SK-N-SH treated with all-trans-retinoic acid at 6 μM for 48 hours (cell line): Measurements from ENCODE around the gene MAX.
"Not testable (repeated sequence)": the region's sequence is repeated elsewhere in the genome, so short reads cannot be mapped to it uniquely, and the experiment has no call there.

ENCODE experiments used
- ATAC-seq: fragments of 200-7000 bp; cut with Tn5 transposase; 3 replicates; pipeline ENCODE4 v1.9.1; 2020; ENCODE audit warnings: mild to moderate bottlenecking, moderate library complexity
- ARNTL ChIP-seq: fragments of 450-650 bp; formaldehyde crosslinking; IDR thresholded peaks from 2 replicates; pipeline ENCODE4 v1.5.0; 2020; ENCODE audit warnings: low read depth, mild to moderate bottlenecking, moderate library complexity, borderline replicate concordance
- BACH2 ChIP-seq: fragments of 250-450 bp; sonication (Bioruptor Pico); IDR thresholded peaks from 2 replicates; pipeline ENCODE4 v1.9.0; 2021; ENCODE audit warnings: mild to moderate bottlenecking, borderline replicate concordance
- CSDC2 ChIP-seq: fragments of 250-450 bp; sonication (Bioruptor Pico); IDR thresholded peaks from 2 replicates; pipeline ENCODE4 v1.5.0; 2020; ENCODE audit warnings: mild to moderate bottlenecking, moderate library complexity
- ESRRG ChIP-seq: fragments of 250-450 bp; sonication (Bioruptor Pico); IDR thresholded peaks from 2 replicates; pipeline ENCODE4 v1.6.1; 2021; ENCODE audit warnings: mild to moderate bottlenecking
- GLIS3 ChIP-seq: fragments of 250-450 bp; sonication (Bioruptor Pico); IDR thresholded peaks from 2 replicates; pipeline ENCODE4 v1.5.0; 2020; ENCODE audit warnings: mild to moderate bottlenecking, moderate library complexity
- ISL1 ChIP-seq: fragments of 250-450 bp; sonication (Bioruptor Pico); IDR thresholded peaks from 2 replicates; pipeline ENCODE4 v2.1.2; 2022; ENCODE audit warnings: mild to moderate bottlenecking, moderate library complexity
- OSR1 ChIP-seq: fragments of 250-450 bp; sonication (Bioruptor Pico); IDR thresholded peaks from 2 replicates; pipeline ENCODE4 v1.8.0; 2022; ENCODE audit warnings: moderate library complexity, mild to moderate bottlenecking, inconsistent platforms
- PATZ1 ChIP-seq: fragments of 250-450 bp; sonication (Bioruptor Pico); IDR thresholded peaks from 2 replicates; pipeline ENCODE4 v1.8.0; 2020; ENCODE audit warnings: mild to moderate bottlenecking, moderate library complexity, borderline replicate concordance
- PPARA ChIP-seq: fragments of 250-450 bp; sonication (Bioruptor Pico); IDR thresholded peaks from 2 replicates; pipeline ENCODE4 v1.5.0; 2020; ENCODE audit warnings: mild to moderate bottlenecking, borderline replicate concordance
- RARB ChIP-seq: fragments of 250-450 bp; sonication (Bioruptor Pico); IDR thresholded peaks from 2 replicates; pipeline ENCODE4 v1.8.0; 2021; ENCODE audit warnings: mild to moderate bottlenecking, moderate library complexity
- TCF4 ChIP-seq: fragments of 250-450 bp; sonication (Bioruptor Pico); IDR thresholded peaks from 2 replicates; pipeline ENCODE4 v1.8.0; 2021; ENCODE audit warnings: mild to moderate bottlenecking, moderate library complexity, borderline replicate concordance
- TOX ChIP-seq: fragments of 250-450 bp; sonication (Bioruptor Pico); IDR thresholded peaks from 2 replicates; pipeline ENCODE4 v1.8.0; 2021; ENCODE audit warnings: mild to moderate bottlenecking, moderate library complexity, borderline replicate concordance
- TSHZ2 ChIP-seq: fragments of 250-450 bp; sonication (Bioruptor Pico); IDR thresholded peaks from 2 replicates; pipeline ENCODE4 v1.5.0; 2020; ENCODE audit warnings: mild to moderate bottlenecking, moderate library complexity
- ZC3H10 ChIP-seq: fragments of 250-450 bp; sonication (Bioruptor Pico); IDR thresholded peaks from 2 replicates; pipeline ENCODE4 v1.5.1; 2021; ENCODE audit warnings: mild to moderate bottlenecking, moderate library complexity
- ZNF565 ChIP-seq: fragments of 450-650 bp; formaldehyde crosslinking; conservative IDR thresholded peaks from 2 replicates; pipeline ENCODE4 v1.5.0; 2020; ENCODE audit warnings: low read depth, mild to moderate bottlenecking, moderate library complexity
- ZNF70 ChIP-seq: fragments of 450-650 bp; formaldehyde crosslinking; IDR thresholded peaks from 2 replicates; pipeline ENCODE4 v1.5.0; 2020; ENCODE audit warnings: mild to moderate bottlenecking, moderate library complexity
- ZNF8 ChIP-seq: fragments of 450-650 bp; formaldehyde crosslinking; IDR thresholded peaks from 2 replicates; pipeline ENCODE4 v1.5.0; 2020; ENCODE audit warnings: mild to moderate bottlenecking, moderate library complexity
- TF ChIP-seq, protein P1 (sequence below): fragments of 250-450 bp; sonication (Bioruptor Pico); IDR thresholded peaks from 2 replicates; pipeline ENCODE4 v1.5.1; 2020; ENCODE audit warnings: low read depth, mild to moderate bottlenecking, moderate library complexity
- TF ChIP-seq, protein P2 (sequence below): fragments of 250-450 bp; sonication (Bioruptor Pico); IDR thresholded peaks from 2 replicates; pipeline ENCODE4 v1.5.1; 2021; ENCODE audit warnings: mild to moderate bottlenecking, moderate library complexity

The MAX gene

GRCh38 chr14:65092349-65092748 lies 10.0 kb downstream of the MAX start (continued):
- TF ChIP-seq TSHZ2 (CRISPR knock-in tag) (no peak), ISL1 (CRISPR knock-in tag) (no peak), GLIS3 (CRISPR knock-in tag) (no peak), OSR1 (CRISPR knock-in tag) (no peak)

DNA sequence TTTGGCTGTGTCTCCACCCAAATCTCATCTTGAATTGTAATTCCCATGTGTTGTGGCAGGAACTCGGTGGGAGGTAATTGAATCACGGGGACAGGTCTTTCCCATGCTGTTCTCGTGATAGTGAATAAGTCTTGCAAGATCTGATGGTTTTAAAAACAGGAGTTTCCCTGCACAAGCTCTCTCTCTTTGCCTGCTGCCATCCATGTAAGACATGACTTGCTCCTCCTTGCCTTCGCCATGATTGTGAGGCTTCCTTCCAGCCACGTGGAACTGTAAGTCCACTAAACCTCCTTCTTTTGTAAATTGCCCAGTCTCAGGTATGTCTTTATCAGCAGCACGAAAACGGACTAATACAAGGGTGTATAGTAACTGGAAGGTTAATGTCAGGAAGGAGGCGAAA lies 14.5 kb downstream of the MAX start:
- ATAC-seq: not testable (repeated sequence)

GRCh38 chr14:65086686-65087085 lies 15.6 kb downstream of the MAX start:
- ATAC-seq: not testable (repeated sequence)

DNA sequence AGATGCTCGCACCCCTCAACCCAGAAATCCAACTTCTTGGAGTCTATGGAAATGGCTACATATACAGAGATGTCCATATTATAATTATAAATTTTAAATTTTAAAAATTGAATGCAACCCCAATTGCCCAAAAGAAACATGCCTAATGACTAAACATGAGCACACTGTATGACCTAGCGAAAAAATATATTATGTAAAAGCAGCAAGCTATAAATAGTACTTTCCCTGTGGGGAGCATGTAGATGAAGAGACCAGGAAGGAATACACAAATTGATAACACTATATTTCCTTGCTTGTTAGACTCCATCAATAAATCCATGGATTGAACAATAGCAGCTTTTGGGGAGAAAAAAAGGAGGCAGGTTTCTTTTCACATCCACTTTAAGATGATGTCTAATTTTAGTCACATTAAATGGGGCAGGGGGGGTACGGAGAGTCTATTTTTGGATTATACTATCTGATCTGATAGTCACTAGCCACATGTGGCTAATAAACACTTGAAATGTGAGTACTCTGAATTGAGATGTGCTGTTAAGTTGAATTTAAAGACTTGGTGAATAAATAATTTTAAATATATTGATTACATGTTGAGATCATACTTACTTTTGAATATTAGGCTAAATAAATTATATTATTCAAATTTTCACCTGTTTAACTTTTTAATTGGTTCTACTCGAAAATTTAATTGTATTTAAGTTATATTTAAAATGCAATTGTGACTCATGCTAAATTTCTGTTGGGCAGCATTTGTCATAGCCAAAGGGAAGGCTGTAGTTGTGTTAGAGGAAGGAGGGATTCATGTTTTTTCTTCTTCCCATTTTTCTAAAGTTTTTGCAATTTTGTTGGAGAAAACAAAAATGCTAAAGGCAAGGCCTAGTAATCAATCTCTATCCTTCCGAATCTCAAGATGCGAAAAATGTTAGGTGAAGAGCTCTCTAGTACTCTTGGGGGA lies 17.5 kb downstream of the MAX start:
- TF ChIP-seq CSDC2 (CRISPR knock-in tag): no peak
- TF ChIP-seq ZC3H10 (CRISPR knock-in tag): no peak
- TF ChIP-seq ESRRG (CRISPR knock-in tag): no peak
- TF ChIP-seq ISL1 (CRISPR knock-in tag): no peak
- TF ChIP-seq ARNTL (CRISPR knock-in tag): no peak
- TF ChIP-seq RARB (CRISPR knock-in tag): no peak
- TF ChIP-seq TOX (CRISPR knock-in tag): no peak
- TF ChIP-seq PATZ1 (CRISPR knock-in tag): no peak
- TF ChIP-seq, protein P1, sequence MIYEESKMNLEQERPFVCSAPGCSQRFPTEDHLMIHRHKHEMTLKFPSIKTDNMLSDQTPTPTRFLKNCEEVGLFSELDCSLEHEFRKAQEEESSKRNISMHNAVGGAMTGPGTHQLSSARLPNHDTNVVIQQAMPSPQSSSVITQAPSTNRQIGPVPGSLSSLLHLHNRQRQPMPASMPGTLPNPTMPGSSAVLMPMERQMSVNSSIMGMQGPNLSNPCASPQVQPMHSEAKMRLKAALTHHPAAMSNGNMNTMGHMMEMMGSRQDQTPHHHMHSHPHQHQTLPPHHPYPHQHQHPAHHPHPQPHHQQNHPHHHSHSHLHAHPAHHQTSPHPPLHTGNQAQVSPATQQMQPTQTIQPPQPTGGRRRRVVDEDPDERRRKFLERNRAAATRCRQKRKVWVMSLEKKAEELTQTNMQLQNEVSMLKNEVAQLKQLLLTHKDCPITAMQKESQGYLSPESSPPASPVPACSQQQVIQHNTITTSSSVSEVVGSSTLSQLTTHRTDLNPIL: no peak
- TF ChIP-seq OSR1 (CRISPR knock-in tag): no peak
- TF ChIP-seq PPARA: no peak
- TF ChIP-seq TCF4 (CRISPR knock-in tag): no peak
- TF ChIP-seq ZNF565 (CRISPR knock-in tag): no peak
- no peak for TF ChIP-seq BACH2 (CRISPR knock-in tag)
- TF ChIP-seq, protein P2, sequence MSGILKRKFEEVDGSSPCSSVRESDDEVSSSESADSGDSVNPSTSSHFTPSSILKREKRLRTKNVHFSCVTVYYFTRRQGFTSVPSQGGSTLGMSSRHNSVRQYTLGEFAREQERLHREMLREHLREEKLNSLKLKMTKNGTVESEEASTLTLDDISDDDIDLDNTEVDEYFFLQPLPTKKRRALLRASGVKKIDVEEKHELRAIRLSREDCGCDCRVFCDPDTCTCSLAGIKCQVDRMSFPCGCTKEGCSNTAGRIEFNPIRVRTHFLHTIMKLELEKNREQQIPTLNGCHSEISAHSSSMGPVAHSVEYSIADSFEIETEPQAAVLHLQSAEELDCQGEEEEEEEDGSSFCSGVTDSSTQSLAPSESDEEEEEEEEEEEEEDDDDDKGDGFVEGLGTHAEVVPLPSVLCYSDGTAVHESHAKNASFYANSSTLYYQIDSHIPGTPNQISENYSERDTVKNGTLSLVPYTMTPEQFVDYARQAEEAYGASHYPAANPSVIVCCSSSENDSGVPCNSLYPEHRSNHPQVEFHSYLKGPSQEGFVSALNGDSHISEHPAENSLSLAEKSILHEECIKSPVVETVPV (CRISPR knock-in tag): no peak
- TF ChIP-seq ZNF70 (CRISPR knock-in tag): no peak
- TF ChIP-seq ZNF8: no peak
- no peak for ATAC-seq

DNA sequence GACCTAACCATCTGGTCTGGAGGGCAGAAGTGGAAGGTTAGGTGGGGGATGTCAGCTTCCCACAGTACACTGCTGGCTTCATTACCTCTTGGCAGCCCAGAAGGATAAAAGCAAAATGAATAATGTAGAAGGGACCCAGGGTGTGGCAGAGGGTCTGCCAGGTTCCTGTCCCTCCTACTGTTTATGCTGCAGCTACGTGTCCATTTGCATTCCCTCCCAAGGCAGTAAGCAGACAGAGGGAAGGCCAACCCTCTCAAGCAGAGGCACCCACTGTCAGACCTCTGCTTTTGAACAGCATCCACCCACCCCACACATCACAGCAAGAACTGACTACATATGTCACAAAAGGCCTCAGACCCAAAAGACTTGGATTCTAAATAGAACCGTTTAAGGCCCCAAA lies 19.4 kb downstream of the MAX start:
- no peak for ATAC-seq
- TF ChIP-seq ZNF565 (CRISPR knock-in tag): no peak
- TF ChIP-seq RARB (CRISPR knock-in tag): no peak
- TF ChIP-seq, all 23 proteins: peak for 0
